HepG2 (cell line): Measurements from ENCODE around the gene PPP1R13L.

Experiments
- DR1 ChIP-seq: sonication (generic); formaldehyde crosslinking; IDR thresholded peaks from 2 replicates; pipeline ENCODE4 v1.8.0; 2021; ENCODE audit warnings: mild to moderate bottlenecking, missing genetic modification reagents, inconsistent platforms
- EP300 ChIP-seq, 3 experiments: sonication (generic) in 1 of 3; formaldehyde crosslinking in 1 of 3; IDR thresholded peaks; 2 replicates each; pipeline versions ENCODE4 v1.5.1 to v1.6.1; 2011 to 2020; ENCODE audit warnings: low read depth in 2 of 3, low read length in 2 of 3, borderline replicate concordance in 1 of 3, improper control_type of control experiment in 1 of 3, mild to moderate bottlenecking in 1 of 3, missing genetic modification reagents in 1 of 3, moderate library complexity in 1 of 3
- EZH2 ChIP-seq: conservative IDR thresholded peaks from 2 replicates; pipeline ENCODE4 v1.6.1; 2012; ENCODE audit warnings: mild to moderate bottlenecking, low read depth, low read length, moderate library complexity
- KDM5A ChIP-seq: fragments of 200-600 bp; sonication (generic); IDR thresholded peaks from 2 replicates; pipeline ENCODE4 v1.7.0; 2018; ENCODE audit warnings: antibody characterized with exemption, mild to moderate bottlenecking, low read length, borderline replicate concordance
- TF ChIP-seq, protein P1 (sequence below): sonication (generic); formaldehyde crosslinking; conservative IDR thresholded peaks from 2 replicates; pipeline ENCODE4 v1.8.0; 2022; ENCODE audit warnings: mild to moderate bottlenecking, moderate library complexity, missing genetic modification reagents

DNA sequence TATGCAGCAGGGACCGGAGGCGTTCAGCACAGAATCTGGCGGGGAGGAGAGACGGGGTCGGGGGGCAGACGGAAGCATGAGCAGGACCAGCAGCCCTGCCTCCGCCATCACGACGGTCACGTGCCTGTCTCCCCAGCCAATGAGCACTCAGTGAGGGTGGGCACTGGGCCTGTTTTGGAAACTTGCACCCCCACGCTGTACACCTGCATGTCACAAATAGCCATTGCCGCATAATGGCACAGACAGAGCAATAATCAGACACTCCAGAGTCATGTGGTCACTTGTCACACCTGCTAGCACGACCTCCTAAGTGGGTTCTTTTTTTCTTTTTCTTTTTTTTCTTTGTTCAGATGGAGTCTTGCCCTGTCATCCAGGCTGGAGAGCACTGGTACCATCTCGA, 43.3 kb downstream of the PPP1R13L start:
- no peak for TF ChIP-seq EP300 (IDR thresholded peaks at IDR 0.05; ENCODE audit: low read depth in 2 of 2, low read length in 2 of 2)
- TF ChIP-seq EP300 (CRISPR knock-in tag; IDR thresholded peaks at IDR 0.05; ENCODE audit: borderline replicate concordance): no peak
- no peak for TF ChIP-seq EZH2
- TF ChIP-seq DR1 (CRISPR knock-in tag): no peak
- TF ChIP-seq, protein P1, sequence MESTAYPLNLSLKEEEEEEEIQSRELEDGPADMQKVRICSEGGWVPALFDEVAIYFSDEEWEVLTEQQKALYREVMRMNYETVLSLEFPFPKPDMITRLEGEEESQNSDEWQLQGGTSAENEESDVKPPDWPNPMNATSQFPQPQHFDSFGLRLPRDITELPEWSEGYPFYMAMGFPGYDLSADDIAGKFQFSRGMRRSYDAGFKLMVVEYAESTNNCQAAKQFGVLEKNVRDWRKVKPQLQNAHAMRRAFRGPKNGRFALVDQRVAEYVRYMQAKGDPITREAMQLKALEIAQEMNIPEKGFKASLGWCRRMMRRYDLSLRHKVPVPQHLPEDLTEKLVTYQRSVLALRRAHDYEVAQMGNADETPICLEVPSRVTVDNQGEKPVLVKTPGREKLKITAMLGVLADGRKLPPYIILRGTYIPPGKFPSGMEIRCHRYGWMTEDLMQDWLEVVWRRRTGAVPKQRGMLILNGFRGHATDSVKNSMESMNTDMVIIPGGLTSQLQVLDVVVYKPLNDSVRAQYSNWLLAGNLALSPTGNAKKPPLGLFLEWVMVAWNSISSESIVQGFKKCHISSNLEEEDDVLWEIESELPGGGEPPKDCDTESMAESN: no peak
- TF ChIP-seq KDM5A: no peak
